Activated CD8-positive, alpha-beta memory T cell treated with anti-CD3 and anti-CD28 coated beads, Interleukin-2, amount 50 U/mL, for 4 hours (primary cell): ENCODE measurements around the gene ACAD9.
"Not testable (repeated sequence)": the region's sequence is repeated elsewhere in the genome, so short reads cannot be mapped to it uniquely, and the experiment has no call there.

ENCODE experiments used
- DNase-seq: peaks from one replicate; pipeline ENCODE4 v3.0.0-alpha.2; 2020

The ACAD9 gene

DNA sequence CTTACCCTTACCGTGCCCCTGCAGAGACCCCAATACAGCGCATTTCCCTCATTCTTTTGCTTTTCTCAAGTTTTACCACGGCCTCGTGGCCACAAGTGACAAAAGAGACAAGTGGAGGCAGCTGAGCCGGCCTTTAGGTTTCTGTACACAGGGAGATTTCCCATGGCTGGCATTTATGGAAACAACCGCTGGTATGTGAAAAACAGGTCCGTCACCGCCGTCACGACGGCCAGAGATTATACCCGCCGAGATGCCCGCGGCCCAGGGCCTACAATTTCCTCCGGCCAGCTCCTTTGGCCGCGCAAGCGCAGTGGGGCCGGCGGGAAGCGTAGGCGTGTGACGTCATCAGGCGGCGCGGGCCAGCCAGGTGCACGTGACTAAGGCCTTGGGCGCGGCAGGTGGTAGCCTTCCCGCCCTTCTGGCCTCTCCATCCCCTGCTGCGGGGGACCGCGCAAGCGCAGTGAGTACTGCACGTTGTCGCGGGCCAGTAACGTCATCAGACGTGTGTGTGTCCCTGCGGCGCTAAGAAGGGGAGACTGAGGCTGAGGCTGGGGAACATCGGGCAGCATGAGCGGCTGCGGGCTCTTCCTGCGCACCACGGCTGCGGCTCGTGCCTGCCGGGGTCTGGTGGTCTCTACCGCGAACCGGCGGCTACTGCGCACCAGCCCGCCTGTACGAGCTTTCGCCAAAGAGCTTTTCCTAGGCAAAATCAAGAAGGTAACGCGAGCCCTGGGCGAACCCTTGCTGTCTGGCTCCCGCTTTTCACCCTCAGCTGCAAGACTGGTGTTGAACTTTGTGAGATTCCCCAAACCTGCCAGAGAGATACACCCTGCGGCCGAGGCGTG, at the start of gene ACAD9:
TSS of gene ACAD9 (plus strand) at position 496 of the 845 bp plus-strand sequence. CDS start at position 568, 72 bp downstream.
- DNase-seq = peak; percentile 97

DNA sequence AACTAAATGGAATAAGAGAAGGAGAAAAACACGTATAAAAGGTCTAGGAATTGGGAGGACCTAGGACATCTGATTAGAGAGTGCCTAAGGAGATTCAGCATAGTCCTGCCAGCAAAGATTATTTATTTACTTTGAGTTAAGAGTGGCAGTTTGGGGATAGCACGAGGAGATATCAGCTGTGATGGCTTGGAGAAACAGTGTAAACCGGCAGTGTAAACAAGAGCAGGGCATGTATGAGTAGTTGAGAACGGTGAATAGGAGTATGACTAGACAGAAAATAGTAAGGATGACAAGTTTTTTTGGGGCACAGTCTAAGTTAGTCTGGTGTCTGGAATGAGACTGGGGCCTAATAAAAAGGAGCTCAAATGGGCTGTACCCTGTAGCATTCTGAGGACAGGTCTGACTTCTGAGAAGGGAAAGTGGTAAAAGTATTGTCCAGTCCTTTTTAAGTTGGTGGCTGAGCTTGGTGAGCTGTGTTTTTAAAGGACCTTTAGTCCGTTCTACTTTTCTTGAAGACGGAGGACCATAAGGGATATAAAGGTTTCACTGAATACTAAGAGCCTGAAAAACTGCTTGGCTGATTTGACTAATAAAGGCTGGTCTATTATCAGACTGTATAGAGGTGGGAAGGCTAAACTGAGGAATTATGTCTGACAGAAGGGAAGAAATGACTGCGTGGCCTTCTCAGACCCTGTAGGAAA, 49.3 kb upstream of the ACAD9 start:
- not testable (repeated sequence) for DNase-seq

GRCh38 chr3:128830762-128831161, 48.7 kb upstream of the ACAD9 start:
- DNase-seq = not testable (repeated sequence)

DNA sequence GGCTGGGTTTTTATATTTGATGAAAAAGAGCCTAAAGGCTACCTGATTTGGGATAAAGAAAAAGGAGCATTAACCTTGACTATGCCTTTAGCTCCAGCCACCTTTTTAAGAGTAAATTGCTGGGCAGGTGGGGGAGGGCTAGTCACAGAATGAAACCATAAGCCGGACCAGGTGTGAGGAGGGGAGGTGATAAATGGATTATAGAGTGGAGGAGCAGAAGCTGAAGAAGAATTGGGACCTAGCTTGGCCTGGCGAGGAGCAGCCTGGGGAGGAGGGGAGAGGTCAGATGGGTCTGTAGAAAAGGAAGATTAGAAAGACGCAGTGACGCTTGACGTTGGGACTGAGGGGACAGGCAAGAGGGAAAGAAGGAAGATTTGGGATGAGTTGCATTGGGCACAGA, 46.4 kb upstream of the ACAD9 start:
- DNase-seq = not testable (repeated sequence)

DNA sequence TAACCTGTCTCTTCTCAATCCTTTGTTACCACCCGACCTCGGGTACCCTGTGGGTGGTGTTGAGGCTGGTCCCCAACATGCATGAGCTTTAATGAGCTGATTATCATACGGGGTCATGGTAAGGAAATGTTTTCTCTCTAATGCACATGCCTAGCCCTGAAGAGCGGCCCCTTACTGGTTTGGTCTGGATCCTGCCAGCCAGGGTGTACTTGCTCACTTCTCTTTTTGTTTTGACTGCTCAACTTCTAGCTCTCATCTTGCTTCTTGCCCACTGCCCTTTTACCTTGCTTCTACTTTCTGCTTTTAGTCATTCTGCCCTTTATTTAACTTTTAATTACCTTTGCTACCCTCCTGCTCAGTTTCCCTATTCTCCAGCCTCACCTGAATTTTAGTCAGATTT, 44.3 kb upstream of the ACAD9 start:
- no peak for DNase-seq

- no peak for DNase-seq
Observed at GRCh38 chr3:128841926-128842920, 37.2 kb upstream of the ACAD9 start.

DNA sequence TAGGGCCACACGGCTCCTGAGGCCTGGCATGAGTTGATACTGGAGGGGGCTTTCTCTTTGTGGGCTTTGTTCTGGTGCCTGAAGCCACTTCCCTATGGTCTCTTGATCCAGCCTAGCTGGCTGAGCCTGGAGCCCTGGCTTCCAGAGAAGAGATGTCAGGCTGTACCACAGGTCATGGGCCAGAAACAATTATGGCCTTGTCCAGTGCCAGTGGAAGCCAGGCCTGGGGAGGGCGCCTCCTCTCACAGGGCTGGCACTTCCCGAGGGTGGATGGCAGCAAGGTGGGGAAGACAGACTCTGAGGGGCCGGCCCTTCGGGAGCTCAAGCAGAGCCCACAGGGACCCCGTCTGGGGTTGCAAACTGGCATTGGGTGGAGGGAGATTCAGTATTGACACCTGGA, 34.9 kb upstream of the ACAD9 start:
- no peak for DNase-seq

DNA sequence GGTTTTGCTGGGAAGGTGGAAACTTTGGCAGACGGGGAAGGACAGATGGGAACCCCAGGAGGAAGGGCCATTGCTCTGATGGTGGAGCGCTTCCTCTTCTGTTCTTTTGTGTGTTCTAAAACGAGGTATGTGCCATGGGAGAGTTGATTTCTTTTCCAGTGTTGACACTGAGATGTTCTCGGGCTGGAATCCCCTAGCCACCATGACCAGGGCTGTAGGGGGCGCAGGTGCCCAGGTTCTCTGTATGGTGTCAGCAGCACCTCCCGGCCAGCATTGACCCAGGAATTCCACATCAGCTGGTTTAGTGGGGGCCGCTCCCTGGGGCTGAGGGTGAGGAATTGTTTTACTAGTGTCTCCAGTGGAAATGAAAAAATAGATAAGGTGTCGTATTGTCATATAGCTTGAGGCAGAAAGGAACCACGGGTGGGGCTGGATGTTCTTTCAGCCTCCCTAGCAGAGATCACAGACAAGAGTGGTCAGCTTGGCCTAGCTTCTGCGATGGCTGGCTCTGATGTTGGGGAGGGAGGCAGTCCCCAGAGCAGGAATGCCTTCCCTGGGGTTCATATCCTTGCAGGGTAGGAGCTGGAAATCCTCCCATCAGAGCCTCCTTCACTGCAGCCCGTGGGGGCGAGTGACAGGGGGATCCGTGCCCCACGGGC, 34.2 kb upstream of the ACAD9 start:
- no peak for DNase-seq

DNA sequence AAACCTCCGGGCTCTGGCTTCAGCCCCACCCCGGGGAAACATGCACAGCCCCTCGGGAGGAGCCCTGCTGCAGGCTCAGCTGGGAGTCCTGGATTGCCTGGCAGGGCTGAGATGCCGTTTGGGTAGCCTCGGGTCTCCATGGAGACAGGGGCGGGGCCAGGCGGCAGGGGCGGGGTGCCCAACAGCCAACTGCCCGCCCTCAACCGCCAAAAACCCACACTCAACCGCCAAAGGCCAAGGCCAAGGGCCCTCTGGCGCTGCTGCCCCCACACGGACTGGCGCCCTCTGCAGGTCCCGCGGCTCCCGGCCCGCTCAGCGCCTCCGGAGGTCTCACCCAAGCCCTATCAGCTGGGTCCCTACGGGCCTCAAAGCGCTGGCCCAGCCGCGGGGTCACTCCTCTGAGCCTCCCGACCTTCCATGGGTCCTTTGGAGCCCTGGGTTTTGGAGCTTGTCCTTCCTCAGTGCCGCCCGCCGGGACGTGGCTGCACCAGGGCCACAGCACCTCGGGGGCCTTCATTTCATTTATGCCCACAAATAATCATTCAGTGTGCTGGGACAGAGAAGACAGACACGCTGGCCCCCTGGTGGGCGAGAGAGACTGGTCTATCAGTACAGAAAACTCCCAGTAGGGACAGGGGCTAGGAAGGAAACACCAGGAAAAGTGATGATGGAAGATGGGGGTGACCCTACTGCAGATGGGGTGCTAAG, 33.5 kb upstream of the ACAD9 start:
- DNase-seq = peak; percentile 78

GRCh38 chr3:128846486-128846891, 32.9 kb upstream of the ACAD9 start:
- DNase-seq = peak; percentile 21

DNA sequence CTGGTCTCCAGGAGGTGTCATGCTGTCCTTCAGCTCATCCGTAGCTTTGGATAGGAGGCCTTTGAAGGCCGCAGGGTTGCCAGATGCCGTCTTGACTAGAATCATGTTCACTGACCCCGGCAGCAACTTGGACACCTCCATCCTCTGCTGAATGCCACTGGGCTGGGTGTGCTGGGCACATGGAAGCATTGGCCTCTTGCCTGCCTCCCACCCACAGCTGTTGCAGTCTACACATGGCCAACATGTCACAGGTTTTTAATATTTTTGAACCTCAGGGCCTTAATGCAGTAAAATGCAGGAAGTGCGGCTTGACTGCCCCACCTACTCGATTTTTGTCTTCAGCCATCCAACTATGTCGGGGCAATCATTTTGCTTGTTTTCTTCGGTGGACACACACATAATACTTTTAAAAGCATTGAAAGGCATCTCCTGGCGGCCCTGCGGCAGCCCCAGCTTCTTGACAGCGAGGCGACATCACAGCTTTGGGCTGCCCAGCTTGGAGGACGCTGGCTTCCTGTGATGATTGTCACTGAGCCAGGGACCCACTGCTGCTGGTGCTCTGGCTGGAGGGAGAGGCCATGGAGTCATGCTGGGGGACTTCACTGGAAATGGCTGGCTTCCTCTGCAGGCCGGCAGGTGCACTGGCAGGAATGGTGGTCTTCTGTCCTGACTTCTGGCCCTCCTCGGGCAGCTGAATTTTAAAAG, 31.6 kb upstream of the ACAD9 start:
- no peak for DNase-seq

DNA sequence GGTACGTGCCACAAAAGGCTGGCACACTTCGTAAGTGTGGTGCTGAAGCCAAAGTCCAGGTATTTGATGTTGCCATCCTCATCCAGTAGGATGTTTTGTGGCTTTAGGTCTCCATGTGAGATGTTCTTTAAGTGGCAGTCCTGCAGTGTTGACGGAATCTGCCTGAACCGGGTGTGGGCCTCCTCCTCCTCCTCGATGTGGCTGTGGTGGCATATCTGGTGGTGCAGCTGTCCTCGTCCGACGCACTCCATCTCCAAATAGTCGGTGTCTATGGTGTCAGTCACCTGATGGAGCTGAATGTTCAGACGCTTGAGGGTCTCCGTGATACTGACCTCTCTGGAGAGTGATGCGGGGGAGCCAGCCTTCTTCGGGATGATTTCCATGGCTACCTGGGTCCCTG, 30.5 kb upstream of the ACAD9 start:
- DNase-seq = no peak

DNA sequence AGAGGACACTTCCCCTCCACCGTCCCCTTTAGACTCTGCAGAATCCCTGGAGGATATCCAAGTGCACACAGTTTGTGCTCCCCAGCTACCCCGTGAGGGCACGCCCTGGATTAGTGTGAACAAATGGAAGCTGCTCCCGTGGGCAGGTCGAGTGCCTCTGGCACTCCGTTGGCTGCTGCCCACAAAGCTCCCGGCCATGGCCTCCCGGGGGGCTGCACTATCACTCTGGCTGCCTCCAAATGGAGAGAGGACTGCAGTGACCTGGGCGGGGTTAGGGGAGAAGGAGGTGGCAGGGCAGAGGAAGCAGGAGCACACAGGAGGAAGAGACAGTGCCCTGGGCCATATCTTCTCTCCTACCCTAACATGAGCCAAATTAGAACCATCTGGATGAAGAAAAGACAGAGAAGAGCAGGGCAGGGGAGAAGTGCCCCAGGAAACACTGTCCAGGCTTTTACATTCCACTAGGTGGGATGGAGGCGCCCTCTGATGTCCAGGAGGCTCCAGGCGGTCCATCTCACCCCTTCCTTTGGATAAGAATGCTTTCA, 29.4 kb upstream of the ACAD9 start:
- no peak for DNase-seq

- DNase-seq = no peak
Observed at GRCh38 chr3:128850544-128850943, 28.9 kb upstream of the ACAD9 start.

- no peak for DNase-seq
Observed at GRCh38 chr3:128851601-128852000, 27.8 kb upstream of the ACAD9 start.

DNA sequence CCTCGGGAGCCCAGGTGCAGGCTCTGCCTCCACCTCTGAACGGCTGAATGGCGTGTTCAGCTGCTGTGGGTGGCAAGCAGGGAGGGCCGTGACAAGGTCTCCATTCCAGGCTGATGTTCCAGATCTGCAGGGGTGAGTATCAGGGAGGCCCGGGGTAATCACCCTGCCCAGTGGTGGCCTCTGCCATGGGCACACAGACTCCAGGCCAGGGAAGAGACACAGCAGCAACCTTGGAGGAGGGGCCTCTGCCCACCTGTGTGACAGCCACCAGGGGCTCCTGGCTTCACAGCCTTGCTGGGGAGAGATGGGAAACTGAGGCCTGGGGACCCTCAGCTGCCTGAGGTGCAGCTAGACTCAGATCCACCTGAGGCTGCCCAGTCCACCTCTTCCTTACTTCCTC, 25.6 kb upstream of the ACAD9 start:
- no peak for DNase-seq

- no peak for DNase-seq
Observed at GRCh38 chr3:128854475-128854874, 24.9 kb upstream of the ACAD9 start.

- no peak for DNase-seq
Observed at GRCh38 chr3:128855569-128855968, 23.9 kb upstream of the ACAD9 start.

DNA sequence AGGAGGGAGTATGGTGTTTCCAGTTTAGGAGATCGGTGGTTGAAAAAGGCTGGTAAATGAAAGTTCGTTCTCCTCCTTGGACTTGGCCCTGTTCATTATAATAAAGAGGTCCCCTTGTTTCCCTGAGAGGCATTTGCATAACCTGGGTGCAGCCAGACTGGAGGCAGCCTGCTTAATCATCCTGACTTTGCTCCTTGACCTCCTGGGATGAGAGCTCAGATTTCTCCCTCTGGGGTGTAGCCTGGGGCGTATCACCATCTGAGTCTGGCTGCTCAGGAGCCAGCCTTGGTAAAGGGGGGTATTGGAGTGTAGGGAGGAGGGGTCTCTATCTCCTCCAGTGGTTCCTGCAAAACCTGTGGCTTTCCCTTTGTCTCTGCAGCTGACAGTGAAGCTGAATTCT, 21.3 kb upstream of the ACAD9 start:
- no peak for DNase-seq

GRCh38 chr3:128859630-128860029, 19.8 kb upstream of the ACAD9 start:
- no peak for DNase-seq

DNA sequence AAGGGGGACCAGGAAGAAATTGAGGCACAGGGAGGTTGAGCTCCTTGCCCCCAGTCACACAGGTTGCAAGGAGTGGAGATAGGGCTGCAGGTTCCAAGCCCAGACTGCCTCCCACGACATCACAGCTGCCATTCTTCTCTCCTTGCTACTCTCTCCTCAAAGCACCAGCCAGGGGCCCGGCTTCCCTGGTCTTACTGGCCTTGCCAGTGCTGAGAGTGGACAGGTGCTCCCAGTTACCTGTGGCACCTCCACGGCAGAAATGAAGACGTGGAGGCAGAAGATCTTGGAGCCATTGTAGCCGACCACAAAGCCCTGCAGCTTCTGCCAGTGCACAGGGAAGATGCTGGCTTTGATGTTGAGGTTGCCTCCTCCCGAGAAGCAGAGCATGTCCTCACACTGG, 17.9 kb upstream of the ACAD9 start:
- DNase-seq = no peak
